H1 (cell line): Measurements from ENCODE around the gene SMIM20. TPM values are rescaled to one million over a fixed set of nuclear protein-coding genes. Genes with fewer than 3 reads are reported as not detected.

Experiments used
- POLR2AphosphoS5 ChIP-seq: IDR thresholded peaks from 2 replicates; pipeline ENCODE4 v1.6.1; 2011; ENCODE audit warnings: low read depth, low read length
- SP1 ChIP-seq: IDR thresholded peaks from 2 replicates; pipeline ENCODE4 v1.6.1; 2011; ENCODE audit warnings: low read depth, low read length
- TAF7 ChIP-seq: optimal IDR thresholded peaks from 2 replicates; pipeline ENCODE3; 2011; ENCODE audit warnings: low read depth, mild to moderate bottlenecking, inconsistent platforms, low read length, moderate library complexity, borderline replicate concordance
- polyA plus RNA-seq, 7 experiments: library from polyadenylated mRNA; depleted of rRNA in 3 of 7; stranded (reverse) in 5 of 7; unstranded in 2 of 7; fragments of >200 nt in 5 of 7; fragments of 200-250 nt in 2 of 7; gene quantifications; 1 replicate in 5 of 7; 2 replicates in 1 of 7; 4 replicates in 1 of 7; pipeline versions ENCODE4 v1.2.1 to v1.2.3, GENCODE V29; 2011 to 2013; ENCODE audit warnings: missing spikeins in 2 of 7, mixed read lengths in 2 of 7
- total RNA-seq: library from RNA; stranded (reverse); fragmentation: NEBNext Ultra II Directional; extraction: Animal tissue kit (Norgen Biotek cat#: 25700); gene quantifications from 2 replicates; pipeline ENCODE4 v1.2.1, GENCODE V29; 2021
- TF ChIP-seq, protein P1 (sequence below): fragments of 300-600 bp; sonication (generic); IDR thresholded peaks from 2 replicates; pipeline ENCODE4 v1.7.1; 2012; ENCODE audit warnings: low read length, moderate library complexity, mild to moderate bottlenecking, inconsistent platforms; ENCODE audit not compliant: insufficient replicate concordance

SMIM20 gene
- total and polyA plus RNA-seq, 2 of the 8 experiments (the other 6 are each of a cell fraction or from before 2014, with no cell fraction given): 21.9 to 36.9 TPM

DNA sequence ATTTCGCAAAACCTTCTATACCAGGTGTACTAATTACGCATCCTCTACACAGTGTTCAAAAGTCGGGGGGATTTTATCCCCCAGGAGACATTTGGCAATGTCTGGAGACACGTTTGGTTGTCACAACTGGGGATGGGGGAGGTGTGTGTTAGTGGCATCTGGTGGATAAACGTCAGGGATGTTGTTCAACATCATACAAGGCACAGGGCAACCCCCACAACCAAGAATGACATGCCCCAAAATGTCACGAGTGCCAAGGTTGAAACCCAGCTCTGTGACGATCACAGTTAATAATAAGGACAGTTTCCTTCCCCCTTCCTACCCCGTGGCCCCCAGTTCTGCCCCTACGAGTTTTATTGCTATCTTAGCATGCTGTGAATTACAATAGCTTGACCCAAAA, 35.3 kb upstream of the SMIM20 start (continued):
- TF ChIP-seq, protein P1, sequence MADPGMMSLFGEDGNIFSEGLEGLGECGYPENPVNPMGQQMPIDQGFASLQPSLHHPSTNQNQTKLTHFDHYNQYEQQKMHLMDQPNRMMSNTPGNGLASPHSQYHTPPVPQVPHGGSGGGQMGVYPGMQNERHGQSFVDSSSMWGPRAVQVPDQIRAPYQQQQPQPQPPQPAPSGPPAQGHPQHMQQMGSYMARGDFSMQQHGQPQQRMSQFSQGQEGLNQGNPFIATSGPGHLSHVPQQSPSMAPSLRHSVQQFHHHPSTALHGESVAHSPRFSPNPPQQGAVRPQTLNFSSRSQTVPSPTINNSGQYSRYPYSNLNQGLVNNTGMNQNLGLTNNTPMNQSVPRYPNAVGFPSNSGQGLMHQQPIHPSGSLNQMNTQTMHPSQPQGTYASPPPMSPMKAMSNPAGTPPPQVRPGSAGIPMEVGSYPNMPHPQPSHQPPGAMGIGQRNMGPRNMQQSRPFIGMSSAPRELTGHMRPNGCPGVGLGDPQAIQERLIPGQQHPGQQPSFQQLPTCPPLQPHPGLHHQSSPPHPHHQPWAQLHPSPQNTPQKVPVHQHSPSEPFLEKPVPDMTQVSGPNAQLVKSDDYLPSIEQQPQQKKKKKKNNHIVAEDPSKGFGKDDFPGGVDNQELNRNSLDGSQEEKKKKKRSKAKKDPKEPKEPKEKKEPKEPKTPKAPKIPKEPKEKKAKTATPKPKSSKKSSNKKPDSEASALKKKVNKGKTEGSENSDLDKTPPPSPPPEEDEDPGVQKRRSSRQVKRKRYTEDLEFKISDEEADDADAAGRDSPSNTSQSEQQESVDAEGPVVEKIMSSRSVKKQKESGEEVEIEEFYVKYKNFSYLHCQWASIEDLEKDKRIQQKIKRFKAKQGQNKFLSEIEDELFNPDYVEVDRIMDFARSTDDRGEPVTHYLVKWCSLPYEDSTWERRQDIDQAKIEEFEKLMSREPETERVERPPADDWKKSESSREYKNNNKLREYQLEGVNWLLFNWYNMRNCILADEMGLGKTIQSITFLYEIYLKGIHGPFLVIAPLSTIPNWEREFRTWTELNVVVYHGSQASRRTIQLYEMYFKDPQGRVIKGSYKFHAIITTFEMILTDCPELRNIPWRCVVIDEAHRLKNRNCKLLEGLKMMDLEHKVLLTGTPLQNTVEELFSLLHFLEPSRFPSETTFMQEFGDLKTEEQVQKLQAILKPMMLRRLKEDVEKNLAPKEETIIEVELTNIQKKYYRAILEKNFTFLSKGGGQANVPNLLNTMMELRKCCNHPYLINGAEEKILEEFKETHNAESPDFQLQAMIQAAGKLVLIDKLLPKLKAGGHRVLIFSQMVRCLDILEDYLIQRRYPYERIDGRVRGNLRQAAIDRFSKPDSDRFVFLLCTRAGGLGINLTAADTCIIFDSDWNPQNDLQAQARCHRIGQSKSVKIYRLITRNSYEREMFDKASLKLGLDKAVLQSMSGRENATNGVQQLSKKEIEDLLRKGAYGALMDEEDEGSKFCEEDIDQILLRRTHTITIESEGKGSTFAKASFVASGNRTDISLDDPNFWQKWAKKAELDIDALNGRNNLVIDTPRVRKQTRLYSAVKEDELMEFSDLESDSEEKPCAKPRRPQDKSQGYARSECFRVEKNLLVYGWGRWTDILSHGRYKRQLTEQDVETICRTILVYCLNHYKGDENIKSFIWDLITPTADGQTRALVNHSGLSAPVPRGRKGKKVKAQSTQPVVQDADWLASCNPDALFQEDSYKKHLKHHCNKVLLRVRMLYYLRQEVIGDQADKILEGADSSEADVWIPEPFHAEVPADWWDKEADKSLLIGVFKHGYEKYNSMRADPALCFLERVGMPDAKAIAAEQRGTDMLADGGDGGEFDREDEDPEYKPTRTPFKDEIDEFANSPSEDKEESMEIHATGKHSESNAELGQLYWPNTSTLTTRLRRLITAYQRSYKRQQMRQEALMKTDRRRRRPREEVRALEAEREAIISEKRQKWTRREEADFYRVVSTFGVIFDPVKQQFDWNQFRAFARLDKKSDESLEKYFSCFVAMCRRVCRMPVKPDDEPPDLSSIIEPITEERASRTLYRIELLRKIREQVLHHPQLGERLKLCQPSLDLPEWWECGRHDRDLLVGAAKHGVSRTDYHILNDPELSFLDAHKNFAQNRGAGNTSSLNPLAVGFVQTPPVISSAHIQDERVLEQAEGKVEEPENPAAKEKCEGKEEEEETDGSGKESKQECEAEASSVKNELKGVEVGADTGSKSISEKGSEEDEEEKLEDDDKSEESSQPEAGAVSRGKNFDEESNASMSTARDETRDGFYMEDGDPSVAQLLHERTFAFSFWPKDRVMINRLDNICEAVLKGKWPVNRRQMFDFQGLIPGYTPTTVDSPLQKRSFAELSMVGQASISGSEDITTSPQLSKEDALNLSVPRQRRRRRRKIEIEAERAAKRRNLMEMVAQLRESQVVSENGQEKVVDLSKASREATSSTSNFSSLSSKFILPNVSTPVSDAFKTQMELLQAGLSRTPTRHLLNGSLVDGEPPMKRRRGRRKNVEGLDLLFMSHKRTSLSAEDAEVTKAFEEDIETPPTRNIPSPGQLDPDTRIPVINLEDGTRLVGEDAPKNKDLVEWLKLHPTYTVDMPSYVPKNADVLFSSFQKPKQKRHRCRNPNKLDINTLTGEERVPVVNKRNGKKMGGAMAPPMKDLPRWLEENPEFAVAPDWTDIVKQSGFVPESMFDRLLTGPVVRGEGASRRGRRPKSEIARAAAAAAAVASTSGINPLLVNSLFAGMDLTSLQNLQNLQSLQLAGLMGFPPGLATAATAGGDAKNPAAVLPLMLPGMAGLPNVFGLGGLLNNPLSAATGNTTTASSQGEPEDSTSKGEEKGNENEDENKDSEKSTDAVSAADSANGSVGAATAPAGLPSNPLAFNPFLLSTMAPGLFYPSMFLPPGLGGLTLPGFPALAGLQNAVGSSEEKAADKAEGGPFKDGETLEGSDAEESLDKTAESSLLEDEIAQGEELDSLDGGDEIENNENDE: no peak
- TF ChIP-seq TAF7 (no peak), SP1 (no peak), POLR2AphosphoS5 (no peak)
